Measurements from ENCODE around the gene ZG16B. TPM values are rescaled to one million over a fixed set of nuclear protein-coding genes. Genes with fewer than 3 reads are reported as not detected.

Gene ZG16B
- total and polyA plus RNA-seq, 2 of the 8 experiments (the other 6 are each of a cell fraction or from before 2014, with no cell fraction given): 0.11 TPM; not detected in 1

DNA sequence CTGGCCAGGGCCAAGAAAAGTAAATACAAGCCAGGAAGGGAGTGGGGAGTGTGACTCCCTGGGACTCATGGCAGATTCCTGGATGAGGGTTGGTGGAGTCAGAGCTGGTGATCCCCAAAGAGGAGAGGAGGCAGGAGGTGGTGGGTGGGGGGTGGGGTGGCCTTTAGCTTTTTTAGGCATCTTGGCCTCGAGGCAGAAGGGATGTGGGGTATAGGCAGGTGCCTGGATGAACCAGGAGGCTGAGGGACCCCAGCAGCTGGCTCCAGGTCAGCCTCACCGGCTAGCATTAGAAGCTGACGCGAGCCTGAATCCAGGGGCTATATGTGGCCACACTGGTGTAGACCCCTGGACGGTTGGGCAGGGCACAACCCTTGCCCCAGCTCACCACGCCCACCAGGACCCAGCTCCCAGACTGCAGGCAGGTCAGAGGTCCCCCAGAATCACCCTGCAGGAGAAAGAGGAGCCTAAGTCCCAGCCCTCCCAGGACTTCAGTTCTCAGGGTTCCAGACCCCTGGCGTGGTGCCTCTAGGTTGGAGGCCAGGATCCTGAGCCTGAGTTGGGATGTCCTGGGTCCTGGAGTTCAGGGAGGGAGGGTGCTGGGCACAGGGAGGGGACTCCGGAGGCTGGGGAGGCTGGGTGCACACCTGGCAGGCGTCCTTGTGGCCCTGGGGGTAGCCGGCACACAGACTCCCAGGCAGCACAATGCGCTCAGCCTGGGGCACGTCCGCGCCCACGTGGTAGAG, 45.6 kb upstream of the ZG16B start (continued):
- no peak for TF ChIP-seq EP300 (IDR thresholded peaks at IDR 0.05; ENCODE audit: borderline replicate concordance in 1 of 2, low read depth in 2 of 2, low read length in 2 of 2)

Measured in H1 (cell line).